T1000 (cell line): ENCODE results near the gene HAUS1.
"Not testable (repeated sequence)": the region's sequence is repeated elsewhere in the genome, so short reads cannot be mapped to it uniquely, and the experiment has no call there.

Source experiments
- DNase-seq: peaks from one replicate; lab custom pipeline; 2025; ENCODE audit warnings: mixed read lengths; lab: John Stamatoyannopoulos, UW

Gene HAUS1

DNA sequence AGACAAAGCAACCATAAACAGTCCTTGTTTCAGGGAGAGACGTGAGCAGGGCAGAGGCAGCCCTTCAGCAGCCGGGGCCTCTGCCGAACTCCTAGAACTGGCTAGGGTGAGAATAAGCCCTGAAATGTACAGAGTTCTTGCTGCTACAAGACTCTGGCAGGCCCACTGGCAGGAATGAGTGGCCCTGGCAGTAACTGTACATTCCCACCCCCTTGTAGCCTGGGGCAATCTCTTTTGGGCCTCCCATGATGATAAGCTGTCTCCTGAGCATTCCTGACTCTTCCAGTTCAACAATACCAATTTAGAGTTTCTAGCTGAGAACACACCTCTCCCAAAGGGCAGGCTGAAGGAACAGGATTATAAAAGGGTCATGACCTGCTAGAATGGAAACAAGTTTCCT is 54.3 kb downstream of the HAUS1 start:
- DNase-seq, result peak; percentile 59

GRCh38 chr18:46160050-46160798 is 56.0 kb downstream of the HAUS1 start:
- no peak for DNase-seq

GRCh38 chr18:46160840-46161239 is 56.7 kb downstream of the HAUS1 start:
- DNase-seq, result not testable (repeated sequence)

GRCh38 chr18:46161703-46162396 is 57.7 kb downstream of the HAUS1 start:
- DNase-seq, result no peak

DNA sequence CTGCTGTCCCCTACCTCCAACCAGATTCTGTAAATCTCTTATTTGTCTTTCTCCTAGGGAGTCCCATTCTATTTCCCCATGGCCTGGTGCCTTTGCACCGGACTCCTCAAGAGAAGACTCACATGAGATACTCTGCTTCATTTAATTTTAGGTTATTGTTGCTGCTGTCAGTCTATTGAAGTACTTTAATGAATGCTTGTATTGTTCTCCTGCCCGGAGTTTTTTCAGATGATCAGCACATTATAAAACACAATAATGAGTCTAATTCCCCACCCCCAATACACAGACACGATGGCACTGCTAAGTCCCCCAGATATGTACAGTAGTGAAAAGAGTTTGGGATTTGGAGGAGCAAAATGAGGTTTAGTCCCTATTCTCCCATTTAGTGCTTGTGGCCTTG is 58.9 kb downstream of the HAUS1 start:
- no peak for DNase-seq

DNA sequence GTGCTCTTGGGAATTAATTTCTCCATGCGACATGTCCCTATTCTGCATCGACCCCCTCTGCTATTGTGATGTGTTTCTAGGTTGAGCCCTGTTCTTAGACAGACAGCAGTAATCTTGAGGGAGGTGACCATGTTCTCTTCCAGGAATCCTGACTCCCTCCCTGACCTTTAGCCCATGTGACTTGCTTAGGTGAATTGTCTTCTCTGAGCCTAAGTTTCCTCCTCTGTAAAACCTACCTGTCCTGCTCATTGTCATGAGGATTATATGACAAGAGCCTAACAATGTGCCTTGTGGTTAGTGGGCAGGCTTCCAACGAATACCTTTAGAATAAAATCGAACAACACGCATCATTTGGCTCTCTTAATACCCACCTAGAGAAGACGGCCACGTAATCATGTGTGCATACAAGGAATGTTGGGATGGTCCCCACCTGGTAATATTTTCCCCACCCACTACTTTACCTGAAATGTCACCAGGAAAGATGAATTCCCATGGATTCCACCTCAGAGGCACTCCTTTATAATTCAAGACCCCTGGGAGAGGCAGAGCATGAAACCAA is 59.8 kb downstream of the HAUS1 start:
- DNase-seq, result no peak

GRCh38 chr18:46164502-46164901 is 60.3 kb downstream of the HAUS1 start:
- DNase-seq, result not testable (repeated sequence)

GRCh38 chr18:46164920-46165319 is 60.7 kb downstream of the HAUS1 start:
- DNase-seq, result no peak

DNA sequence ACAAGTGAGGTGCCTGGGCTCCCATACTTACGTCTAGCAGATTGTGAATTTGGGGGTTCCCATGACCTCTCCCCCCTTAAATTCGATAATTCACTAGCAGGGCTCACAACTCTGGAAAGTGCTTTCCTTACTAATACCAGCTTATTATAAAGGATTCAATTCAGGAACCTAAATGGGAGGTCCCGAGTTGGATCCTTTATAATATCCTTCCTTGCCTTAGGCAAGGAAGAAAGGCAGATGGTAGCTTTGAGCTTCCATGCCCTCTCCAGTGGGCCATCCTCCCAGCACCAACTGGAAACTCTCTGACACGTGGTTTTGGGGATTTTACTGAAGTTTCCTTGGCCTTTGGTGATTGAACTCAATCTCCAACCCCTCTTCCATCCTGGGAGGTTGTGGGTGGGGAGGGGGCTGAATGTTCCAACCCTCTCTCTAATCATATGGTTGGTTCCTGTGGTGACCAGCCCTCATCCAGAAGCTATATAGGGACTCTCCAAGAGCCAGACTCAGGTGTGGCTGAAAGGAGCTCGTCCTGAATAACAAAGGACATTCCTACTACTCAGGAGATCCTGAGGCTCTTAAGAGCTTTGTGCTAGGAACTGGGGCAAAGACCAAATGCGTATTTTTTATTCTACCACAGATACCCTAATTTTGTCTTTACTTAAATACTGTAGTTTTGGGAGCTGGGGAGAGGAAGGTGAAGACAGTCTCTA is 62.2 kb downstream of the HAUS1 start:
- DNase-seq, result no peak

DNA sequence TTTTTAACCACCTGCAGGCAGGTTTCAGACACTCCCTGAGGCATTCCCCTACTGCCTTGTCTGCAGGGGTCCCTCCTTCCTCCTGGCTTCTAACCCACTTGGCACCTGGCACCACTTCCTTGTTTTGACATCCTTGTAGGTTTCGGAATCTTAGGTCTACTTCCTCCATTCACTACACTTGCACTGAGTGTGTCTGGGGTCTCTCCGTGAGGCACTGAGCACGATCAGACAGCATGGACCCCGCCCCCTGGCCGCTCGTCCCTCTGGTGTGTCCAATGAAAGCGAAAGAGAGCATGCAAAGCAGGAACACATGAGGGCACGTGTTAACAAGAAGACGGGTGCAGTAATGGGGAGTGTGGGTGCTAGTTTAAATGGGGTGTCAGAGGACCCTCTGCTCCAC is 63.8 kb downstream of the HAUS1 start:
- no peak for DNase-seq

- DNase-seq, result peak; percentile 43
These were observed 65.3 kb downstream of the HAUS1 start for GRCh38 chr18:46169464-46169941.

GRCh38 chr18:46171331-46171730 is 67.1 kb downstream of the HAUS1 start:
- no peak for DNase-seq

DNA sequence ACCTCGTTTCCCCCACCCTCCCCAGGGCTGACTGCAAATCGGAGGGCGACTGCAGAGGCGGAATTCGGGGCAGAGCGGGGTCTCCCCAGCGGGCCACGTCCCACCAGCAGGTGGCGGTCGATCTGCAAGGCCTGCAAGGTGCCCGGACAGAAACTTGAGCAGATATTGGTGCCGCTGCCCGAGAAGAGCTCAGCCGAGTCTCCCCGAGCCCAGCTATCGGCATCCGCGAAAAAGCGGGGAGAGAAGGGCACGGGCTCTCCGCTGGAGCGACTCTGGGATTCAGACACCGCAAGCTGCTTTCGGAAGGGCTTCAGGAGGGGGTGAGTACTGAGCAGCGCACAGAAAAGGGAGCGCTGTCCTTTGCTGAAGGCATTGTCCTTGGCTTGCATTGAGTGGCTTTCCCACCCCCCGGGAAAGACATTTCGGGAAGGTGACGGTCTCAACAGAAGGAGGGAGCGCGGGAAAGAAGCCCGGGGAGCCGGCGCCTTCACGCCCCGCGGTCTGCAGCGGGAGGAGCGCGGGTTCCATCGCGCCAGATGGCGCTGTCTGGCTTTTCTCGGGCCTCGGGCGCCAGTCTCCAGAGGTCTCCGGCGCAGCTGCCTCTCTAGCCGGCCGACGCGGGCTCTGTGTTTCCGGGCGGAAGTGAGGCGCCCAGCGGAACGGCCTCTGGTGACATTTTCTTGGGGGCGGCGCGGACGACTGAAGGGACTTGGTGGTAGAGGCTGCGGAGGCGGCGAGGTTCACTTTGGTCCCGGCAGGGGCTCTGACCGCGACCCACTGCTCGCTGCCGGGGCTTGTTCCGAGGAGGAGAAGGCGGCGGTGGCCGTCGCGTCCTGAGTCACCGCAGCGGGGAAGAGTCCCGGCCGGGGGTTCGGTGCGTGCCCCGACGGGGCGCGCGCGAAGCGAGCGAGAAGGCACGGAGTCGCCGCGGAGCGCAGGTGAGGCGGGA is 69.5 kb downstream of the HAUS1 start:
- peak; percentile 82 for DNase-seq

GRCh38 chr18:46174342-46175041 is 70.3 kb downstream of the HAUS1 start:
- no peak for DNase-seq

DNA sequence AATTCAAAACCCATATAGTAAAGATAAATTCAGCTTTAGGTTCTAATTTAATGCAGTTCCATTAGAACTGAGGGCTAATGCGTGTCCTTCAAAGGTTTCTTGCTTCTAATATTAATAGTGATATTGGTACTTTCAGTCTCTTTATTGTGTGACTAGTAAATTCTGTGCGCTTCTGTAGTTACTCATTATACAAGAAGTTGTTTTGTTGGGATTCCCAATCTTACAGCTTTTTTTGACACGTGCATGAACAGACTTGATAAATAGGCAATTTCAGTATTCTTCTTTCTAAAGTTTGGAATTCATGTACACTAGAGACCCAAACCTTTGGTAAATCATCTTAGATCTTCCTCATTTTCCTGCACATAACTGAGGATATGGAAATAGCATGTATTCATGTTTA is 71.8 kb downstream of the HAUS1 start:
- no peak for DNase-seq
